ENCODE measurements around the gene C10orf90.

The C10orf90 gene

DNA sequence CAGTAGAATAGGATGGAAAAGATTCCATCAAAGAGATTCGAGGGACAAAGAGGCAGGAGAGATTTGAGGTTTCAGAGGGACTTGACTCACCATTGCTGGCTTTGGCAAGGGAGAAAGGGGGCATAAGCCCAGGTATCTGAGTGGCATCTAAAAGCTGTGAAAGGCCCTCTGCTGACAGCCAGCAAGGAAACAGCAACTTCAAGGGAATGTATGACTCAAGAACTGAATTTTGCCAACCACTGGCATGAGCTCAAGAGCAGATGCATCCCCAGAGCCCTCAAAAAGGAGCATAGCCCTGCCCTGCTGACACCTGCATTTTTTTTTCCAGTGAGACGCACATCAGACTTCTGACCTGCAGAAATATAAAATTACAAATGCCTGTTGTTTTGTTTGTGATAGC is 262.7 kb downstream of the C10orf90 start:
- TF ChIP-seq YY1 (IDR thresholded peaks at IDR 0.05; ENCODE audit: low read depth) (no peak), TCF12 (IDR thresholded peaks at IDR 0.05; ENCODE audit: low read depth) (no peak), TEAD4 (IDR thresholded peaks at IDR 0.05) (no peak), NFIC (IDR thresholded peaks at IDR 0.05) (no peak), ZBTB7A (IDR thresholded peaks at IDR 0.05; ENCODE audit: low read depth) (no peak), RAD21 (IDR thresholded peaks at IDR 0.05; ENCODE audit: low read depth) (no peak), EP300 (IDR thresholded peaks at IDR 0.05; ENCODE audit: borderline replicate concordance) (no peak), TAF1 (IDR thresholded peaks at IDR 0.05; ENCODE audit: low read depth) (no peak), FOXM1 (IDR thresholded peaks at IDR 0.05; ENCODE audit: borderline replicate concordance, low read depth) (no peak), CREB1 (IDR thresholded peaks at IDR 0.05; ENCODE audit: low read depth) (no peak), EGR1 (IDR thresholded peaks at IDR 0.05) (no peak)
- TF ChIP-seq, protein P1, sequence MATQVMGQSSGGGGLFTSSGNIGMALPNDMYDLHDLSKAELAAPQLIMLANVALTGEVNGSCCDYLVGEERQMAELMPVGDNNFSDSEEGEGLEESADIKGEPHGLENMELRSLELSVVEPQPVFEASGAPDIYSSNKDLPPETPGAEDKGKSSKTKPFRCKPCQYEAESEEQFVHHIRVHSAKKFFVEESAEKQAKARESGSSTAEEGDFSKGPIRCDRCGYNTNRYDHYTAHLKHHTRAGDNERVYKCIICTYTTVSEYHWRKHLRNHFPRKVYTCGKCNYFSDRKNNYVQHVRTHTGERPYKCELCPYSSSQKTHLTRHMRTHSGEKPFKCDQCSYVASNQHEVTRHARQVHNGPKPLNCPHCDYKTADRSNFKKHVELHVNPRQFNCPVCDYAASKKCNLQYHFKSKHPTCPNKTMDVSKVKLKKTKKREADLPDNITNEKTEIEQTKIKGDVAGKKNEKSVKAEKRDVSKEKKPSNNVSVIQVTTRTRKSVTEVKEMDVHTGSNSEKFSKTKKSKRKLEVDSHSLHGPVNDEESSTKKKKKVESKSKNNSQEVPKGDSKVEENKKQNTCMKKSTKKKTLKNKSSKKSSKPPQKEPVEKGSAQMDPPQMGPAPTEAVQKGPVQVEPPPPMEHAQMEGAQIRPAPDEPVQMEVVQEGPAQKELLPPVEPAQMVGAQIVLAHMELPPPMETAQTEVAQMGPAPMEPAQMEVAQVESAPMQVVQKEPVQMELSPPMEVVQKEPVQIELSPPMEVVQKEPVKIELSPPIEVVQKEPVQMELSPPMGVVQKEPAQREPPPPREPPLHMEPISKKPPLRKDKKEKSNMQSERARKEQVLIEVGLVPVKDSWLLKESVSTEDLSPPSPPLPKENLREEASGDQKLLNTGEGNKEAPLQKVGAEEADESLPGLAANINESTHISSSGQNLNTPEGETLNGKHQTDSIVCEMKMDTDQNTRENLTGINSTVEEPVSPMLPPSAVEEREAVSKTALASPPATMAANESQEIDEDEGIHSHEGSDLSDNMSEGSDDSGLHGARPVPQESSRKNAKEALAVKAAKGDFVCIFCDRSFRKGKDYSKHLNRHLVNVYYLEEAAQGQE (IDR thresholded peaks at IDR 0.05; ENCODE audit: low read depth) = no peak
- TF ChIP-seq, protein P2, sequence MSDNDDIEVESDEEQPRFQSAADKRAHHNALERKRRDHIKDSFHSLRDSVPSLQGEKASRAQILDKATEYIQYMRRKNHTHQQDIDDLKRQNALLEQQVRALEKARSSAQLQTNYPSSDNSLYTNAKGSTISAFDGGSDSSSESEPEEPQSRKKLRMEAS (IDR thresholded peaks at IDR 0.05) = no peak
- TF ChIP-seq, protein P3, sequence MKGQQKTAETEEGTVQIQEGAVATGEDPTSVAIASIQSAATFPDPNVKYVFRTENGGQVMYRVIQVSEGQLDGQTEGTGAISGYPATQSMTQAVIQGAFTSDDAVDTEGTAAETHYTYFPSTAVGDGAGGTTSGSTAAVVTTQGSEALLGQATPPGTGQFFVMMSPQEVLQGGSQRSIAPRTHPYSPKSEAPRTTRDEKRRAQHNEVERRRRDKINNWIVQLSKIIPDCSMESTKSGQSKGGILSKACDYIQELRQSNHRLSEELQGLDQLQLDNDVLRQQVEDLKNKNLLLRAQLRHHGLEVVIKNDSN (IDR thresholded peaks at IDR 0.05) = no peak

DNA sequence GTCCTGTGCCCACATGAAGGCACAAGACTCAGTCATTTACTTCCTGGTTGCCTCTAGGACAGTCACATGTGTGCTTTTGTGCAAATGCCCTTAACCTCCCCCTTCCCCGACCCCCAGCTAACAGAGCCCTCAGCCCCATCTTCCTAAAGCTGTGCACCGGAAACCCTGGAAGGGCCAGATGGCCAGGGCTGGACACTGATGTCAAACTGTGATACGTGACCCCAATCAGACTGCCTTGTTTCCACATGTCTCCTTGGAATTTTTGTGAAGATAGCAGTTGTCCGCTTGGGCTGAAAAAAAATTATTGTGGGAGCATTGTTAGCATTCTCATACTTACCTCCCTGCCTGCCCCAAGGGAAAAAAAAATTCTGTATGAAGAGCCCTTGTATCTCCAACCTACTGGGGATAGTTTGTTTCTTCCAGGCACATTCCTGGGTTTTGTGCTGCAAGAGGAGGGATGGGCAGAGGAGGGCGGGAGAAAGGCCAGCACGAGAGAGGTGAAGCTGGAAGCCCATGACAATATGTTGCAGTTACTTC is 265.2 kb downstream of the C10orf90 start:
- TF ChIP-seq EGR1 (IDR thresholded peaks at IDR 0.05) = no peak
- no peak for TF ChIP-seq YY1 (IDR thresholded peaks at IDR 0.05; ENCODE audit: low read depth)
- TF ChIP-seq FOXM1 (IDR thresholded peaks at IDR 0.05; ENCODE audit: borderline replicate concordance, low read depth) = no peak
- TF ChIP-seq, protein P2 (IDR thresholded peaks at IDR 0.05) = no peak
- TF ChIP-seq, protein P1 (IDR thresholded peaks at IDR 0.05; ENCODE audit: low read depth) = no peak
- TF ChIP-seq ZBTB7A (IDR thresholded peaks at IDR 0.05; ENCODE audit: low read depth) = no peak
- TF ChIP-seq CEBPB (IDR thresholded peaks at IDR 0.05) = no peak

DNA sequence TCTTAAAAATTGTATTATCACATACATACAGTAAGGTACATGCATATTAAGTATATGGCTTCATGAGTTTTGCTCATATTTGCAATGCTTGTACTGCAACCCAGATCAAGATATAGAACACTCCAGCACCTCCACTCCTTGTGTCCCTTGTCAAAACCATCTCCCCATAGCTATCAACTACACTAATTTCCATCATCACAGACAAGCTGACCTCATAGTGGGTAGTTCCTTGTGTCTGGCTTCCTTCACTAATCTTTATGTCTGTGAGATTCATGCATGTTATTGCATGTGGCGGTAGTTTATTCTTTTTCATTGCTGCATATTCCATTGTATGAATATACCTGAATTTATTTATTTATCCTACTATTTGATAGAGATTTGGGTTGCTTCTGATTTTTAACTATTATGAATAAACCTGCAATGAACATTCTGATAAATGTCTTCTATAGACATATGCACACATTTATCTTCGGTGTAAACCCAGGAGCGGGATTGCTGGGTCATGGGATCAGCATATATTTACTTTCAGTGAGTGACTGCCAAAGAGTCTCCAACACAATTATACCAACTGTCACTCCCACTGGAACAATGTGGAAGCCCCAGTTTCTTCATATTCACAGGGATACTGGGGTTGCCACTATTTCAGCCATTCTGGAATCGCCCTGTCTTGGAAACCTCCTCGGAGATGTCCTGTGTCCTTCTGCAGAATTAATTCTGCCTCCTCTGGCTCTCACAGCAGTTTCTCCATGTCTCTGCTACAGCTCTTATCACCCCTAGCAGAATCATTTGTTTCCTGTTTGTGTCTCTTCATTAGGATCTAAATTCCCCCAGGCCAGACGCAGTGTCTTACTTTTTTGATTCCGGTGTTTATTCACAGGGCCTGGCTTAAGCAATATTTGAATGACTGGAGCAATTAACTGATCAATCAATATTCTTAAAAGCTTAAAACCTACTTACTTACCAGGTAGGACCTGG is 267.5 kb downstream of the C10orf90 start:
- TF ChIP-seq YY1 (IDR thresholded peaks at IDR 0.05; ENCODE audit: low read depth) (no peak), ZBTB7A (IDR thresholded peaks at IDR 0.05; ENCODE audit: low read depth) (no peak), FOXM1 (IDR thresholded peaks at IDR 0.05; ENCODE audit: borderline replicate concordance, low read depth) (no peak), TCF12 (IDR thresholded peaks at IDR 0.05; ENCODE audit: low read depth) (no peak), EP300 (IDR thresholded peaks at IDR 0.05; ENCODE audit: borderline replicate concordance) (no peak), TEAD4 (IDR thresholded peaks at IDR 0.05) (no peak), EGR1 (IDR thresholded peaks at IDR 0.05) (no peak), TAF1 (IDR thresholded peaks at IDR 0.05; ENCODE audit: low read depth) (no peak), NFIC (IDR thresholded peaks at IDR 0.05) (no peak), CEBPB (IDR thresholded peaks at IDR 0.05) (no peak), RAD21 (IDR thresholded peaks at IDR 0.05; ENCODE audit: low read depth) (no peak), CREB1 (IDR thresholded peaks at IDR 0.05; ENCODE audit: low read depth) (no peak)
- TF ChIP-seq, protein P1 (IDR thresholded peaks at IDR 0.05; ENCODE audit: low read depth) = no peak
- TF ChIP-seq, protein P2 (IDR thresholded peaks at IDR 0.05) = no peak
- TF ChIP-seq, protein P3 (IDR thresholded peaks at IDR 0.05) = no peak

Data from Ishikawa (cell line).